Erythroblast (primary cell): ENCODE measurements around the gene SNAP29.

ENCODE experiments used
- DNase-seq, 2 experiments: peaks; one replicate each; lab custom pipeline; 2025; lab: John Stamatoyannopoulos, UW
- GATA1 ChIP-seq: IDR thresholded peaks from 2 replicates; pipeline ENCODE4 v1.6.1; 2011; ENCODE audit warnings: low read depth, mild to moderate bottlenecking, control low read depth, low read length, moderate library complexity
- POLR2A ChIP-seq: IDR thresholded peaks from 2 replicates; pipeline ENCODE4 v1.6.1; 2011; ENCODE audit warnings: mild to moderate bottlenecking, low read length

Gene SNAP29

DNA sequence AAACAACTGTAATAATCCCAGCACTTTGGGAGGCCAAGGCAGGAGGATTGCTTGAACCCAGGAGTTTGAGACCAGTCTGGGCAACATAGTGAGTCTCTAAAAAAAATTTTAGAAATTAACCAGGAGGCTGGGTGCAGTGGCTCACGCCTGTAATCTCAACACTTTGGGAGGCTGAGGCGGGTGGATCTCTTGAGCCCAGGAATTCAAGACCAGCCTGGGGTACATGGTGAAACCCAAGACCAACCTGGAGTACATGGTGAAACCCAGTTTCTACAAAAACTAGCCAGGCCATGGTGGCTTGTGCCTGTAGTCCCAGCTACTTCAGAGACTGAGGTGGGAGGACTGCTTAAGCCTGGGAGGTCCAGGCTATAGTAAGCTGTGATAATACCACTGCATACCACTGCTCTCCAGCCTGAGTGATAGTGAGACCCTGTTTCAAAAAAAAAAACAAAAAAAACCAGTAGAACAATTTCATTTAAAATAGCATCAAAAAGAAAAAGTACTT lies 11.4 kb upstream of the SNAP29 start:
- TF ChIP-seq GATA1: no peak
- TF ChIP-seq POLR2A: no peak

DNA sequence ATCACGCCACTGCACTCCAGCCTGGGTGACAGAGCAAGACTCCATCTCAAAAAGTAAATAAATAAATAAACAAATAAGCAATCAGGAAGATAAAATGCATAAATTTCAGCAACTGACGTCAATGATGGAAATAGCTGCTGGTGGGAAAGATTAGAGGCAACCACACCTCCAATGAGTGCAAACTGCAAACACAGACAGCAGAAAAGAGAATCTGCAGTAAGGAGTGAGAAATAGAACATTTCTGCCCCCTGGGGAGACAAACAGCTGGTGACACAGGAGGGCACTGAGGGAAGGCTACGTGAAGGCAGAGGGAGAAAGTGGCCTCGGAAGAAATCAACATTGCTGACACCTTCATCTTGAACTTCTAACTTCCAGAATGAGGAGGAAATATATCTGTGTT lies 6.7 kb upstream of the SNAP29 start:
- TF ChIP-seq GATA1: no peak
- no peak for TF ChIP-seq POLR2A
- DNase-seq: peak; percentile 57 to 67

More for the DNA sequence above, 11.4 kb upstream of the SNAP29 start:
- DNase-seq: no peak

DNA sequence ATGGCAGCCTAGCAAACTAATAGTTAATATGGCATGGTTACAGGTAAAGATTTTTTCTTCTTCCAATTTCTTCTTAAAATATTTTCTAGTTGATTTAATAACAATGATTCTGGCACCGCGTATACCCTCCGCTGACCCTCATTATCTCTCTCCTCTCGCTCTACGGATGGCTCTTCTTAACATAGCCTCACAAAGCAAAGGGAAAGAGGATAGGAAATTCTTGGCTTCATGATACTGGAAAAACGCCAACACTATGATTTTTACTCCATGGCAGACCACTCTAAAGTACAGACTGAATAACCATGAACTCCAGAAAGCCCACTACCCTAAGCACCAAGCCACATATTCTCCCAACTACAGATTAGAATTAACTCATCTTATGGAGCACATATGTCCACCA lies 6.3 kb upstream of the SNAP29 start:
- DNase-seq: no peak
- TF ChIP-seq POLR2A (no peak), GATA1 (no peak)

DNA sequence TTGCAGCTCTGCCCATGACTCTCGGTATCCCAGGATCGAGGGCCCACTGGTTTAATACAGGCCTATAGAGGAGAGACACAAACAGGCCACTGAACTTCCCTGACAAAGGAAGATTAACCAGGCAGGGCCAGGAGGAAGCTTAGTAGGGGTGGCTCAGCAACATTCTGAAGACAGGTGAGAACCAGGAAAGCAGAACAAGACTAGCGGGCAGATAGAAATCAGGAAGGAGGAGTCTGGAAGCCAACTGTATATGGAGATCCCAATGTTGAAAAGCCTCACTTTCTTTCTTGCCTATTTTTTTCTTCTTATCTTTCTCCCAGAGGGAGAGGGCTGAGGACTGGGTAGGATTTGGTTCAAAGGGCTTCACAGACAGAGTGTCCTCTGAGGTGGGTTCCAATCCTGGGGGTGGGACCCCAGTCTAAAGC lies 5.6 kb upstream of the SNAP29 start:
- DNase-seq: no peak
- TF ChIP-seq POLR2A (no peak), GATA1 (no peak)

DNA sequence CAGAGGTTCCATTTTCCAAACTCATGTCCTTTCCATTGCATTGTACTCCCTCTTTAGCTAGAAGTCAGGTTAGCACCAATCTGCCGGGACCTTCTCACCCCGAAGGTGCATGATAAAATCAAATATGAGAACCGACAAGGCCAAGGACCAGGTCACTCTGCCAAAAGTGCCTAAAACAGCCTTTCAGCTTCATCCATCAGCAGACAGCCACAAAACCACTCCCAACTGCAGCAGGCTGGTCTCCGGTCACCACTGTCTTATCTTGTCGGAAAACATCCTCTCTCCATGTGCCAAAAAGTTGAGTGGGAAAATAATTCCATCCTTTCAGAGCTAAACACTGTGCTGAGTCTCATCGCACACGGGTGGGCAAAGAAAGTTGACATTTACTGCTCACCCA lies 1.6 kb upstream of the SNAP29 start:
- TF ChIP-seq GATA1 (no peak), POLR2A (no peak)
- peak; percentile 62 to 64 for DNase-seq

DNA sequence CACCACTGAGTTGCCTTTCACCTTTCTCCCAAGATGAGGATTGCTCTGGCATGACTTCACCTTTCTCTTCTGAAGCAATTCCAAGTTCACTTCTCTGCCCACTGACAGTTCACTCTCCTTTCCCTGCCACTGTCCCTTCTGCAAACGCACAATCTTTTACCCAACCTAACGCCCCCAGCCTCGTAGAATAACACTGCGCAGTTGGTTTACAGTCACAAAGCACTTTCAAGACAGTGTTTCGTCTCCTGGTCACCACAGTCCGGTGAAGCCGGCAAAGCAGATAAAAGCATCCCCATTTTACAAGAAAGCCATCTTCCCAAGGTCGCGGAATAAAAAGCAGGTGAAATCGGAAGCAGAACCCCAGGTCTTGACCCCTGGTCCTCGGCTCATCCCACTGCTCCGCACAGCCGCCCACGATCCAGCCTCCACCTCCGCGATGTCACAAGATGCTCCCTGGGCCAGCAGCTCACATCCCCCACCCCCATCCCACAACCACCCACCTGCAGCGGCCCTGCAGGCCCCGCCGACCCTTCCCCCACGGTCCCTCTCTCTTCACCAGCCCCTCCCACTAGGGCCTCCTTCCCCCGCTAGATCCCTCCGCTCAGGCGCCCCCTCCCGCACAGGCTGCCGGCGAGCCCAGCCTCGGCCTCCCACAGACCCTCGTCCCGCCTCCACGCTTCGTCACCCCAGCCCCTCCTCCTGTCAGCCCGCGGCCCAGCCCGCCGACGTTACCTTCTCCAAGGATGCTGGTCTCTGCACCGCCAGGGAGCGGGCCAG lies 781 bp upstream of the SNAP29 start:
- TF ChIP-seq POLR2A (no peak), GATA1 (no peak)
- DNase-seq: peak; percentile 86 to 89

DNA sequence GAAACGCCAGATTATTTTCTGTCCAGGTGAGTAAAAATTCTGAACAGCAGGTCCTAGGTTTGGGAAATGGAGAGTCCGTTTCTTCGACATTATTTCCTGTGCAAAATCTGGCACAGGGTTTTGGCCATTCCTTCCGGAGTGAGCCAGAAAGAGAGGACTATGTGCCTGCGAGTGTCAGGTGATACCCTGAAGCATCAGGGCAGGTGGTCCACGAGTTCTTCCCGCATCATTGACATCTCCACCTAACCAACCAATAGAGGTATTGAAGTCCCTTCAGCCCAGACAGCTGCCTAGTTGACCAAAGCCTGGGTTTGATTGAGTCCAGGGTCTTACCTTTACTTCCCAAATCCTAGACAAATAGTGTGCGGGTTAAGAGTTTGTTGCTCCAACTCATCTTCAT lies 808 bp downstream of the SNAP29 start:
- TF ChIP-seq POLR2A (no peak), GATA1 (no peak)
- DNase-seq: peak in 1 of 2 experiments; percentile 38

DNA sequence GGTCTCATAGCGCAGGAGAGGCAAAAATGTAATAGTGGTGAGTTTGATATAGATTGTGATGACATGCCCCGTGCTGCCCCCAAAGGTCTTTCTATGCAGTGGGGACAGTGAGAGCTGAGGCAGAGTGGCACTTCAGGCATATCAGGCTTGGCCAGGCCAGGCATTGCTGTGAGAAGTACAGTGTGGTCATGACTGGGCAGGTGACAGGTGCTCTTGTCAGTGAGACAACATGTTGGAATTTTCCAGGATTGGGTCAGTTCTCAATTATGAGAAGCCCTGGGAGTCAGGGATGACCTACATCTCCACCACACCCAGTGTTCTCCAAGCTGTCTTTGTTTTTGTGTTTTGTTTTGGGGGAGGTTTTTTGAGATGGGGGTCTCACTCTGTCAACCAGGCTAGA lies 3.7 kb downstream of the SNAP29 start:
- DNase-seq: no peak
- TF ChIP-seq POLR2A (no peak), GATA1 (no peak)

DNA sequence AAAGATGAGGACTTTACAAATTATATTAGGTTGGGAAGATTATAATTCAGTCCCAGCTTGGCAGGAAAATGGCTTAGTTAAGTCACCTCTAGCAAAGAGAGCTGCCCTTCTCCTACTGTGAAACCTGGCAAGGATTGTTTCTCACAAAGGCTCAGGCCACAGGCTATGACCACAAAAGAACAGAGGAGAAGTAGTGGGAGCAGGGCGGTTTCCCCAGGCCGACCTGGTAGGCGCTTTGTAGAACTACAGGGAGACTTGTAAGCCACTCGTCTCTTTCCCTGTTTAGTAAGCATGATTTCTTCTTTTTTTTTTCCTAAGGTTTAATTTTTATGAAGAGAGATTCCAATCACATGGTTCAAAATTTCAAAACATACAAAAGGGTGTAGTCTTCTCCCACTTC lies 4.6 kb downstream of the SNAP29 start:
- DNase-seq: no peak
- TF ChIP-seq POLR2A (no peak), GATA1 (no peak)

DNA sequence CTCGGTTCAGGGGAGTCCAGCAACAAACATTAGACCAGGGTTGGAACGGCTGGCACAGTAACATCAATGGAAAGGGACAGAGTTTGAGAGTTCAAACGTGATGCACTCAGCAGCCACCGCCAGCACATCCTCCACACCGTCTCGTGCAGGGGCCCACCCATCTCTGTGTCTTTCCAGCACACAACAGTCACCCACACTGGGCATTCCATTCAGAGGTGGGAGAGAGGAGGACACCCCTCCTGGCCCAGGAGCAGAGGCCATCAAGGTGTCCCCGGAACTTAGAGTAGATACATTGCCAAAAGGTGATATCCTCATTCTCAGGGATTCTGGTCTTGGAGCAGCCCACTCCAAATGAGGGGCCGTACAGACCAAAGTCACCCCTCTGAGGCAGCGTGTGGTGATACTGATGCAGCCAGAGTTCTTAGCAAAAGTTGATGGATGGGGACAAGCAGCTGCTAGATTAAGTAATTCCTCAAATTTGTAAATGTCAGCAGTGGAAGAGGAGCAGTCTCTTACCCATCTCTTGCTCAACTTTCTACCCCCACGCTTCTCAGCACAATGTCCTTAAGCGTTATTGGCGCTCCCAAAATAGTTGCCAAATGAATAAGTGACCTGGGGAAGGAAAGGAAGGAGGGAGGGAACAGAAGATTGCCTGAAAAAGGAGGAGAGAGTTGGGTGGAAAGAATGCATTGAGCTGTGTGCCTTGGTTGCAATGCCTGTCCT lies 5.5 kb downstream of the SNAP29 start:
- TF ChIP-seq POLR2A (no peak), GATA1 (no peak)
- DNase-seq: no peak

DNA sequence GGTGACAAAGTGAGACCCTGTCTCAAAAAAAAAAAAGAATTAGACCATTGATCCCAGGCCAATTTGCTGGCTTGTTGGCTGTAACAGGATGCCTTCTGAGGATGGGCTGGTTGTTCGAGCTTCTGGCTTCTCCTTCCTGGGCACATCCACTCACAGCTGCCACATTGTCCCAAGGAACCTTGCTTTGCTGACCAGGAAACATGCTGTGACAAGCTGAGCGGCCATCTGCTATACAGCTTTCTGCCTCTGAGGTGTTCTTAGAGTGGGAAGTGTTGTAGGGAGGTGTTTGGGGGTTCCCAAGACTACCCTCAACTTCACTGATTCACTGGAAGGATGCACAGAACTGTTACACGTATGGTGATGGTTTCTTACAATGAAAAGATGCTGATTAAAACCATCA lies 6.5 kb downstream of the SNAP29 start:
- TF ChIP-seq POLR2A (no peak), GATA1 (no peak)
- no peak for DNase-seq

DNA sequence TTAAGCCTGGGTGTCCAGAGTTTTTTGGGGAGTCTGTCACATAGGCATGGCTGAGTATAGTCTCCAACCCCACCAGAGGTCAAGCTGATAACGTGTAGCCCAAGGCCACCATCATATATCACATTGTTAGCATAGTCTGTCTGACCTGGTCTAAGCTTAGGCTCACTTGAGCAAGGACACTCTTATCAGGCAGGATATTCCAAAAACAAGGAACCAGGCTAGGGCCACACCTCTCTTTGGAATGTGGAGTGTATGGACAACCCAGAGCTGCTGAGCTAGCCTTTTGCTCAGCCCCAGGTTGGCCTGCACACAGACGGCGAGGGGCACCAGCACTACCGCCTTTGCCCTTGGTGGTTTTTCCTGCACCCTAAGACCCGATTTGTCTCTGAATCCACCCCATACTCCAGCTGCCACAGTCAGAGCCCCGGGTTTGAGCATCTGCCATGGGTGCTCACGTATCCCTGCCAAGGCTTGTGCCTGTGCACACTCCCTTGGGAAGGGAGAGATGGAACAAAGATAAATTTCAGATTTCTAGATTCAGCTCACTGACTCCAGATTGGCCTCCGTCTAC lies 7.2 kb downstream of the SNAP29 start:
- TF ChIP-seq GATA1 (no peak), POLR2A (no peak)
- no peak for DNase-seq

DNA sequence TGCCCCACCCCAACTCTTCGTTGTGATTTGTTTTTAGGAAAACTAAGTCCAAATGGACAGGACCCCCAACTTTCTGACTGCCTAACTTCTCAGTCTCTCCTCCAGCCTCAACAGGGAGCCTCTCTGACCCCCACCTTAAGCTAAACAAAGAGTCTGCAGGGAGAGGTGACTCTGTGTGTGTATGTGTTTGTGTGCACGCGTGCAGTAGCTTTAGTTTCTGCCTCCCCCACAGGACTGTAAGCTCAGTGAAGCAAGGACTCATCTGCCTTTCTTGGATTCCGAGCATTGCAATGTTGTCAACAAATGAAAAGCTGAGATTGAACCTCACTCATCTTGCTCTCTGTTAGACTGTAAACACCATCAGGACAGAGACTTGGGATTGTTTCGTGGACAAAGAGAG lies 7.9 kb downstream of the SNAP29 start:
- DNase-seq: no peak
- TF ChIP-seq POLR2A (no peak), GATA1 (no peak)
